GM10847 (cell line): ENCODE data around the gene MPO.

ENCODE experiments used
- POLR2A ChIP-seq: IDR thresholded peaks from 2 replicates; pipeline ENCODE4 v1.6.1; 2011; ENCODE audit not compliant: insufficient read length; ENCODE audit errors: extremely low read depth

MPO gene

DNA sequence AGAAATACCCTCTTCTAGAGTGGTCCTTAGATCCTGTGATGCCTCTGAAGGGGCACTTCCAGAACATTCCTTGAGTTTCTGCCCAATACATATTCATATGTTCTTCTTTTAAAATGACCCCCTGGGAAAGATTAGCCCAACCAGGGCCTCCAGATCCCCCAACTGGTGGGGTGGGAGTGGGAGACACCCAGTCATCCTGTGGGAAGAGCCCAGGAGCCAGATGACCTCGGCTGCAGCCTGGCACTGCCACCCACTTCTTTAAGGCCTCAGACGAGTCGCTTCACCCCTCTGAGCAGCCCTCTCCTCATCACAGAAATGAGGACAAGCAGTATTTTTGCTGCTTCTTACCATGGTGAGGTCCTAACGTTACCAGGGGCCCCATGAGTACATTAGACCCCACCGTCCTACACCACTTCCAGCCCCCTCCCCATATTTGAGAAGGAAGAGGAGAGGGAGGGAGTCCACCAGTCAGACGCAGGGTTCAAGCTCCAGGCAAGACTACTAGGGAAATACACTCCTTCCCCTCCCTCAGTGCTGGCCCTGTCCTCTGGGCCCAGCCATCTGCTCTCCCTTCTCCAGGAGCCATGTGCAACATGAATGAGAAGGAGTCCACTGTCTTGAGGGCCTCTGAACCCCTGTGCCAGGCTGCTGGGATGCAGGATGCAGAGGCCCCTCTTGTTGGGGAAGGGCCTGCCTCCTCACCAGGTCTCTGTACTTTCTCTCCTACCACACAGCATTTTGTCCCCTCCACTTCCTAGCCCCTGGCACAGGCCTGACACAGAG, 11.8 kb downstream of the MPO start:
- TF ChIP-seq POLR2A: no peak

DNA sequence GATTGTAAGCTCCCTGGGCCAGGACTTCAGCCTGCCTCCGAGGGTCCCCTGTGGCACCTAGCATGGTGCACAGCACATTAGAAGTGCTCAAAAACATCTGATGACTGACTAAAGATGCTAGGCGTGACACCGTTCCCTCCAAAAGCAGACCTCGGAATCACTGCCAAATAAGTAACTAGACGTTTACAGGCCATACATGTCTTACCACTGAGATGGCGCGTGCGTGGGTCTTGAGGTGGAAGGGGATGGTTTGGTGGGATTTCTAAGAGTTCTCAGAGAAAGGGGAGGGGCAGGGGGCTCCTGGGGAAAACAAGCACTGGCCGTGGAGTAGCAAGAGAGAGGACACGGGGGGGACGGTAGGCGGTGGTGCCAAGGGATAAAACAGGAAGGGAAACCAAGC, 12.4 kb downstream of the MPO start:
- TF ChIP-seq POLR2A: no peak

DNA sequence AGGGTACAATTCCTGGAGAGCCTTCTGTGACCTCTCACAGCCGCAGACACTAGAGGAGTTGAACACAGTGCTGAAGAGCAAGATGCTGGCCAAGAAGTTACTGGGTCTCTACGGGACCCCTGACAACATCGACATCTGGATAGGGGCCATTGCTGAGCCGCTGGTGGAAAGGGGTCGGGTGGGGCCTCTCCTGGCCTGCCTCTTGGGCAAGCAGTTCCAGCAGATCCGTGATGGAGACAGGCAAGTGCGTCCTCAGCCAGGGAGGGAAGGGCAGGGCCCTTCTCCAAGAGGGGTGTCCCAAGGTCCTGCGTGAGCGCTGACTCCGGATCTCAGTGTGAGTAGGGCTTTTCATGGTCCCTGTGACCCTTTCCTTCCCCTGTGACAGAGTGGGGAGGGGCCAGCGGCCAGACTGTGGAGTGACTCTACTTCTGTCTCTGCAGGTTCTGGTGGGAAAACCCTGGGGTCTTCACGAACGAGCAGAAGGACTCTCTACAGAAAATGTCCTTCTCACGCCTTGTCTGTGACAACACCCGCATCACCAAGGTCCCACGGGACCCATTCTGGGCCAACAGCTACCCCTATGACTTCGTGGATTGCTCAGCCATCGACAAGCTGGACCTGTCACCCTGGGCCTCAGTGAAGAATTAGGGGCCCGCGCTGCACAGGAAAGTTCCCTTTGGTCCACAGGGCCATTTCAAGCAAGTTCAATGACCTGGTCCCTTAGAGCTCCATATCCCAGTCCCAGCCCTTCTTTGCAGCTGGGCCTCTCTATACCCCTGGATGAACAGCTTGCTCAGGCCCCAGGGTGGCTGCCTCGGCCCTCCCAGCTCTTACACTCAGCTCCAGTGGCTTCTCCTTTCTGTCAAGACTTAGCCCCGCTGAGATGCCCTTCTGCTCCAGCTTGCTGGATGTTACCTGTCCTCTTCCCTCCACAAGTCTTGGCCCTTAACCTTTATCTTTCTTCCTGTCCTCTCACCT, 13.1 kb downstream of the MPO start:
- no peak for TF ChIP-seq POLR2A

DNA sequence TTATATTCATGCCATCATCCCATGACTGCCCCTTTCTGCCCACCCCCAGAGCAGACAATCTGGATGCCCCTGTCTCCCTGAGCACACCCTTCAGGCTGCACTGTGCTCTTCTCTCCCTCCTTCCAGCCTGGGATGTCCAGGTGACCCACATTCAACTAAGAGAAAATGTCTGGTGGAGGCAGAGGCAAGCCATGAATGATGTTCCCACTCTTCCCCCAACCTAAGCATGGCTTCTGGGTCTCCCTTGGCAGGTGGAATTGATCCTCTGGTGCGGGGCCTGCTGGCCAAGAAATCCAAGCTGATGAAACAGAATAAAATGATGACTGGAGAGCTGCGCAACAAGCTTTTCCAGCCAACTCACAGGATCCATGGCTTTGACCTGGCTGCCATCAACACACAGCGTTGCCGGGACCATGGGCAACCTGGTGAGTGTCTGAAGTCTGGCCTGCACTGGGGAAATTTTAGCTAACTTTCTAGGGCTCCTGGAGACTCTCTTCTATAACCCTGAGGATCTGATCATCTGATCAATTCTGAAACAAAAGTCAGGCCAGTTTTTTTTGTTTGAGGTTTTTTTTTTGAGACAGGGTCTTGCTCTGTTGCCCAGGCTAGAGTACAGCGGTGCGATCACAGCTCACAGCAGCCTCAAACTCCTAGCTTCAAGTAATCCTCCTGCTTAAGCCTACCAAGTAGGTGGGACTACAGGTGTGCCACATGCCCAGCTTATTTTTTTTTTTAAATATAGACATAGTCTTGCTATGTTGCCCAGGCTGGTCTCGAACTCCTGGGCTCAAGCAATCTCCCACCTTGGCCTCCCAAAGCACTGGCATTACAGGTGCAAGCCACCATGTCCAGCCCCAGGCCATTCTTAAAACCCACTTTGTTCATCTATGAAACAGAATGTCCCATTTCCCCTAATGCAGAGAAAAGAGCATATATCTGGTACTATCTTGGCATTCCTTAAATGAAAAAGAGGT, 14.5 kb downstream of the MPO start:
- no peak for TF ChIP-seq POLR2A

DNA sequence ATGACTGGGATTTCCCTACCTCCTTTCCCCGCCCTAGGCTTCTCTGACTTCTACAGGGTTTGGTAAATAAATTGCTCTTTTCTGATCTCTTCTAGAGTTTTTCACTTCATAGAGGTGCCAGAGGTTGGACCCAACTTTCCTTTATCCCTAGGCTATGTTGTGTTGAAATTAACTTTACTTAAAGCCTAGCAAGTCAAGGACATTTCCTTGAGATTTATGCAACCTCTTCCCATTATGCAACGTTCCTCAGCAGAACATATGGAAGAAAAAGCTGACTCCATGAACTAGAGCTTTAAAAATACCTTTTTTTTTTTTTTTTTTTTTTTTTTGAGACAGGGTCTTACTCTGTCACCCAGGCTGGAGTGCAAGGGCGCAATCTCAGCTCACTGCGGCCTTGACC, 15.5 kb downstream of the MPO start:
- TF ChIP-seq POLR2A: no peak

DNA sequence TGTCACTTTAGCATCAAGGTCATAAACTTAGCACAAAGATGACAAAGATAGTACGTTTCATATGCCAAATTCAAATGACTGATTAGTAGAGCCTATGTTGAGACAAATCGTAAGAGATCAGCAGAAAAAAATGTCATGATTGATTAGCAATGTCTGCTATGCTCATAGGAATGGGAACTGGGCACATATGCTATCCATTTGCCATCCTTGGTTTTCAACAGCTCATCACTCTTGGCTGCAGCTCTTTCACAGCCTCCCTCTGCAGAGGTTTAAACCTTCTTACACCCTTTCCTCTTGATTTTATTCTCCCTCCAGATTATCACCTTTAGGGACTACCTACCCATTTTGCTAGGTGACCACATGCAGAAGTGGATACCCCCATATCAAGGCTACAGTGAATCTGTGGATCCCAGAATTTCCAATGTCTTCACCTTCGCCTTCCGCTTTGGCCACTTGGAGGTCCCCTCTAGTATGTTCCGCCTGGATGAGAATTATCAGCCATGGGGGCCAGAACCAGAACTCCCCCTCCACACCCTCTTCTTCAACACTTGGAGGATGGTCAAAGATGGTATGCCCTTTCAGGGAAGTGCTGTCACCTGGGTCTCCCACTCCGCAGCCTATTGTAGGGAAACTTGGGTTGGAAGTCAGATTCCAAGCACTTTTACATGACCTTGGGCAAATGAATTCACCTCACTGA, 16.2 kb downstream of the MPO start:
- TF ChIP-seq POLR2A: no peak

DNA sequence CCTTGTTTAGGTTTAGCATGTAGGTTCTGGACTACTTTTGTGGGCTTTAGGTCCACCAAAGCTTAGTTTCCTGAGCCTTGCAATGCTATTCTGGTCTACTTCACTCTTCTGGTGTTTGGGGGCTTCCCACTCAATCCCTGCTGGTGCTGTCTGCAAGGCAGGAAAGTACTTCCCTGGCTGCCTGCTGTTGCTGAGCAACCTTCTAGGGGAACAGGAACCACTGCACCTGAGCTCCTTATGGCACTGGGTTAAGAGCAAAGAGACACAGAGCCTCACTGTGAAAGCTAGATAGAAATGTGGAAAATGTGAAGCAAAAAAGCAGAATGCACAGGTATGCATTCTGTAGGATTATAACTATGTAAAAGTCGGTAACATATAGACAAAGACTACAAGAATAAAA, 17.0 kb downstream of the MPO start:
- no peak for TF ChIP-seq POLR2A

DNA sequence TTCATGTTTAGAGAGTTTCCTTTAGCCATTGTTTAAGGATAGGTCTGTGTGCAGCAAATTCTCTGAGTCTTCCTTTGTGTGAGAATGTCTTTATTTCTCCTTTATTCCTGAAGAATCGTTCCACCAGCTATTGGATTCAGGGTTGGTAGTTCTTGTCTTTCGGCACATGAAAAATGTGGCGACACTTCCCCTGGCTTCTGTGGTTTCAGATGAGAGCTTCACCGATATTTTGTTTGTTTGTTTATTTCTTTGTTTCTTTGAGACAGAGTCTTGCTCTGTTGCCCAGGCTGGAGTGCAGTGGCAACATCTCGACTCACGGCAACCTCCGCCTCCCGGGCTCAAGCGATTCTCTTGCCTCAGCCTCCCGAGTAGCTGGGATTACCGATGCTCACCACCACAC, 18.6 kb downstream of the MPO start:
- TF ChIP-seq POLR2A: no peak

DNA sequence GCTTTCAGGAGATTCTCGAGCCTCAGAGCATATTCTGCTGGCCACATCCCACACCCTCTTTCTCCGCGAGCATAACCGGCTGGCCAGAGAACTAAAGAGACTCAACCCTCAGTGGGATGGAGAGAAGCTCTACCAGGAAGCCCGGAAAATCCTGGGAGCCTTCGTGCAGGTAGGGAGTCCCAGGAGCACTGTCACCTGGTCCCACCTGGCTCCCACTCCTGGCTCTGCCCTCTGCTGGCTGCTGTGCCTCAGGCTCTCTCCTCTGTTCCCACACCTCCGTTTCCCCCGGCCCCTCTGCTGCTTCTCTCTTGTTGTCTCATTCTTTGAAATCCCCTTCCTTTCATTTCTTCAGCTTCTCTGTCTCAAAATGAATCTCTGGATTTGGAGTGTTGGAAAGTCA, 25.9 kb downstream of the MPO start:
- TF ChIP-seq POLR2A: no peak

DNA sequence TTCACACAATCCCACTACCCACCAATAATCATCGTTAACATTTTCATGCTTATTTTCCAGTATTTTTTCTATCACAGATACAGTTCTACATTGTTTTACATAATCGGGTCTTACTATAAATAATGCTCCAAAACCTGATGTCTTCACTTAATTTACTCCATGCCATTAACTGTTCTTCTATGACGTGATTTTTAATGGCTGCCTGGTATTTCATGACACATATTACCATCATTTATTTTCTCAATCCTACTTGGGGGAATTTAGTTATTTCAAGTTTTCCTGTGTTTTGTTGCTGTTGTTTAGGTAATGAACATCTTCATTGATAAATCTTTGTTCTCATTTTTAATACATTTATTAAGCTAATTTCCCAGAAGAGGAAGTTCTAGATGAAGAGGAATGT, 27.7 kb downstream of the MPO start:
- TF ChIP-seq POLR2A: no peak

DNA sequence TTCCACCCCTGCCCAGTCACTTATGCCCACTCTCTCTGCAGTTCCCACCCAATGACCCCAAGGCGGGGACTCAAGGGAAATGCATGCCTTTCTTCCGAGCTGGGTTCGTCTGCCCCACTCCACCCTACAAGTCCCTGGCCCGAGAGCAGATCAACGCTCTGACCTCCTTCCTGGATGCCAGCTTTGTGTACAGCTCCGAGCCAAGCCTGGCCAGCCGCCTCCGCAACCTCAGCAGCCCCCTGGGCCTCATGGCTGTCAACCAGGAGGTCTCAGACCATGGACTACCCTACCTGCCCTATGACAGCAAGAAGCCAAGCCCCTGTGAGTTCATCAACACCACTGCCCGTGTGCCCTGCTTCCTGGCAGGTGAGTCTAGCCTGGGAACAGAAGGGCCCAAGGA, 28.6 kb downstream of the MPO start:
- no peak for TF ChIP-seq POLR2A

DNA sequence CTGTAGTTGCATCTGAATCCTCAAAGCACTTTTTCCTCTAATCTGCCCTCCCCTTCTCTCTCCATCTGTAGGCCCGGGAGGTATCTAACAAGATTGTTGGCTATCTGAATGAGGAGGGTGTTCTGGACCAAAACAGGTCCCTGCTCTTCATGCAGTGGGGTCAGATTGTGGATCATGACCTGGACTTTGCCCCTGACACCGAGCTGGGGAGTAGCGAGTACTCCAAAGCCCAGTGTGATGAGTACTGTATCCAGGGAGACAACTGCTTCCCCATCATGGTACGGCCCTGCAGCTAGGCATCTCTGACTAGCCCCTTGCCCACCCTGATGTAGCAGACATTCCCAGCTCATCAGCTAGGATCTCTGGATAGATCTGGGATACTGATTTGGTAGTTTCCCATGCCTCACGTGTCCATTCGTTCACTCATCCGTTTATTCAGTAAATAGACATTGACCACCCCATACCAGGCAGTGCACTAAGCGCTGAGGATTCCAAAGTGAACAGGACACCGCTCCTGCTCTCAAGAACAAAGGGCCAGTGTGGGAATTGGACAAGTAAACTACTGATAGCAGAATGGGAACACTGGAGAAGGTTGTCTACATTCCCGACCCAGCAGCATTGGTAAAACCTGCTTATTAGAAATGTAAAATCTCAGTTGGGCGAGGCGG, 30.3 kb downstream of the MPO start:
- no peak for TF ChIP-seq POLR2A

DNA sequence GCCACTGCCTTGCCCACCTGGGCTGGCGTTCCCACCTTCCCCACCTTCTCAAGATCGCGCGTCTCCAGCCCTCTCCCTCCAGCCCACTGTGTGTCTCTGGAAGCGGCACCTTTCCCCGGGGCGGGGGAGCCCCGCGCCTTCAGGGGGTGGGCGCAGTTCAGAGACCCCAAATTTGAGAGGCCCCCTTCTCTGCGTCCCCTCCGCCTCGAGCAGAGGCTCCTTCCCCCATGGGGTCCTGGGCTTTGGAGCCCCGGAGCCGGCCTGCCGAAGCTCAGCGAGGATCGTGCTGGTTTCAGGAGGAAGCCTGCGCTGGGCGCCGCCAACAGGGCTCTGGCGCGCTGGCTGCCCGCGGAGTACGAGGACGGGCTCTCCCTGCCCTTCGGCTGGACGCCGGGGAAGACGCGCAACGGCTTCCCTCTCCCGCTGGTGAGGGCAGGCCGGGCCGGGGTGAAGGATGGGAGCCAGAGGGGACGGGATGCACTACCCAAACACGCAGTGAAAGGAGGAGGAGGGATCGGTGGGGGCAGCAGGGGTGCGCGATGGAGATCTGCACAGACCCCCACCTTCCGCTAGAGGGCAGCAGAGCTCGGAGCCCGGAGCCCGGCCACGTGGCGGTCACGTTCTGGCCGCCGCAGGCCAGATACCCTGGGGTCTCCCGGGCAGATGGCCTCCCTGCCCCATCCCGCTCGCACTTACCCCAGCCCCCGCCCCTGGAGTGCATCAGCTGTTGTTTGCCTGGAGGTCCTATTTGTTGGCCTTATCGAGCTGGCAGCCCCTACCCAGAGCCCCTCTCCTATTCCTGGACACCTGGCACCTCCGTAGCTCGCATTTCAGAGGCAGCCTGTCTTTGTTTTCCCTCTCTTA, 31.2 kb downstream of the MPO start:
- no peak for TF ChIP-seq POLR2A
